ENCODE data around the gene PYCARD.
"Not testable (repeated sequence)": the region's sequence is repeated elsewhere in the genome, so short reads cannot be mapped to it uniquely, and the experiment has no call there.

DNA sequence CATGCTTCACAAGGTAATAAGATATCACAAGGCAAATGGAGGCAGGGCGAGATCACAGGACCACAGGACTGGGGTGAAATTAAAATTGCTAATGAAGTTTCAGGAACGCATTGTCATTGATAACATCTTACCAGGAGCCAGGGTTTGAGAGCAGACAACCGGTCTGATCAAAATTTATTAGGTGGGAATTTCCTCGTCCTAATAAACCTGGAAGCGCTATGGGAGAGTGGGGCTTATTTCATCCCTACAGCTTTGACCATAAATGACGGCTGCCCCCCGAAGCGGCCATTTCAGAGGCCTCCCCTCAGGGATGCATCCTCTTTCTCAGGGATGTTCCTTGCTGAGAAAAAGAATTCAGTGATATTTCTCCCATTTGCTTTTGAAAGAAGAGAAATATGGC lies 43.0 kb upstream of the PYCARD start:
- TF ChIP-seq, protein P1, sequence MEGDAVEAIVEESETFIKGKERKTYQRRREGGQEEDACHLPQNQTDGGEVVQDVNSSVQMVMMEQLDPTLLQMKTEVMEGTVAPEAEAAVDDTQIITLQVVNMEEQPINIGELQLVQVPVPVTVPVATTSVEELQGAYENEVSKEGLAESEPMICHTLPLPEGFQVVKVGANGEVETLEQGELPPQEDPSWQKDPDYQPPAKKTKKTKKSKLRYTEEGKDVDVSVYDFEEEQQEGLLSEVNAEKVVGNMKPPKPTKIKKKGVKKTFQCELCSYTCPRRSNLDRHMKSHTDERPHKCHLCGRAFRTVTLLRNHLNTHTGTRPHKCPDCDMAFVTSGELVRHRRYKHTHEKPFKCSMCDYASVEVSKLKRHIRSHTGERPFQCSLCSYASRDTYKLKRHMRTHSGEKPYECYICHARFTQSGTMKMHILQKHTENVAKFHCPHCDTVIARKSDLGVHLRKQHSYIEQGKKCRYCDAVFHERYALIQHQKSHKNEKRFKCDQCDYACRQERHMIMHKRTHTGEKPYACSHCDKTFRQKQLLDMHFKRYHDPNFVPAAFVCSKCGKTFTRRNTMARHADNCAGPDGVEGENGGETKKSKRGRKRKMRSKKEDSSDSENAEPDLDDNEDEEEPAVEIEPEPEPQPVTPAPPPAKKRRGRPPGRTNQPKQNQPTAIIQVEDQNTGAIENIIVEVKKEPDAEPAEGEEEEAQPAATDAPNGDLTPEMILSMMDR (IDR thresholded peaks at IDR 0.05), result not testable (repeated sequence)
- not testable (repeated sequence) for TF ChIP-seq POLR2A, POLR2AphosphoS5, EP300 (IDR thresholded peaks at IDR 0.05)
